HG03135 (cell line): ENCODE measurements around the gene PARP11.
"Not testable (repeated sequence)": the region's sequence is repeated elsewhere in the genome, so short reads cannot be mapped to it uniquely, and the experiment has no call there.

ENCODE experiments used
- ATAC-seq: cut with Tn5 transposase; IDR thresholded peaks from one replicate; pipeline ENCODE4 v1.9.1; 2021; ENCODE audit warnings: mild to moderate bottlenecking, moderate library complexity; ENCODE audit not compliant: unreplicated experiment

The PARP11 gene

GRCh38 chr12:3882896-3883564 is 9.8 kb upstream of the PARP11 start:
- peak; percentile 55 for ATAC-seq

- ATAC-seq, result no peak
Measured at GRCh38 chr12:3882406-3882805, 9.2 kb upstream of the PARP11 start.

- ATAC-seq, result no peak
Measured at GRCh38 chr12:3881281-3881950, 8.2 kb upstream of the PARP11 start.

- ATAC-seq, result no peak
Measured at GRCh38 chr12:3879846-3880245, 6.6 kb upstream of the PARP11 start.

- no peak for ATAC-seq
Measured at GRCh38 chr12:3871356-3871755, 1.8 kb downstream of the PARP11 start.

- ATAC-seq, result no peak
Measured at GRCh38 chr12:3869865-3870264, 3.3 kb downstream of the PARP11 start.

GRCh38 chr12:3869433-3869832 is 3.8 kb downstream of the PARP11 start:
- ATAC-seq, result no peak

- no peak for ATAC-seq
Measured at GRCh38 chr12:3863756-3864155, 9.4 kb downstream of the PARP11 start.

GRCh38 chr12:3842517-3842916 is 30.7 kb downstream of the PARP11 start:
- no peak for ATAC-seq

- no peak for ATAC-seq
Measured at GRCh38 chr12:3841783-3842182, 31.4 kb downstream of the PARP11 start.

- ATAC-seq, result not testable (repeated sequence)
Measured at GRCh38 chr12:3840833-3841232, 32.4 kb downstream of the PARP11 start.

- ATAC-seq, result not testable (repeated sequence)
Measured at GRCh38 chr12:3839745-3840144, 33.5 kb downstream of the PARP11 start.

GRCh38 chr12:3838701-3839548 is 34.3 kb downstream of the PARP11 start:
- ATAC-seq, result not testable (repeated sequence)

- no peak for ATAC-seq
Measured at GRCh38 chr12:3838076-3838475, 35.1 kb downstream of the PARP11 start.

GRCh38 chr12:3837049-3837448 is 36.1 kb downstream of the PARP11 start:
- ATAC-seq, result no peak

- ATAC-seq, result no peak
Measured at GRCh38 chr12:3836641-3837040, 36.6 kb downstream of the PARP11 start.

- no peak for ATAC-seq
Measured at GRCh38 chr12:3835914-3836313, 37.3 kb downstream of the PARP11 start.

GRCh38 chr12:3834774-3835173 is 38.4 kb downstream of the PARP11 start:
- ATAC-seq, result no peak

- no peak for ATAC-seq
Measured at GRCh38 chr12:3833670-3834310, 39.4 kb downstream of the PARP11 start.

- ATAC-seq, result no peak
Measured at GRCh38 chr12:3832738-3833137, 40.5 kb downstream of the PARP11 start.

GRCh38 chr12:3828888-3829287 is 44.3 kb downstream of the PARP11 start:
- no peak for ATAC-seq
